MM.1S (cell line): ENCODE data around the gene JDP2.

Source experiments
- DNase-seq: peaks from one replicate; pipeline ENCODE4 v3.0.0-alpha.2; 2015
- H2AFZ ChIP-seq: fragments of 300-600 bp; sonication (generic); 2 replicates; pipeline ENCODE4 v1.6.0; 2016; ENCODE audit warnings: antibody characterized with exemption, low read length
- H3F3A ChIP-seq: fragments of 300-600 bp; sonication (generic); 2 replicates; pipeline ENCODE4 v1.6.1; 2016; ENCODE audit warnings: mild to moderate bottlenecking, antibody characterized with exemption, low read length, moderate library complexity, mixed read lengths; ENCODE audit not compliant: insufficient read depth
- H3K27ac ChIP-seq: fragments of 300-600 bp; sonication (generic); 2 replicates; pipeline ENCODE4 v1.5.1; 2016; ENCODE audit warnings: mild to moderate bottlenecking, low read length
- H3K27me3 ChIP-seq: fragments of 300-600 bp; sonication (generic); replicated peaks from 2 replicates; pipeline ENCODE4 v1.6.0; 2016; ENCODE audit warnings: low read length; ENCODE audit not compliant: insufficient read depth
- H3K36me3 ChIP-seq: fragments of 300-600 bp; sonication (generic); replicated peaks from 2 replicates; pipeline ENCODE4 v1.6.1; 2016; ENCODE audit warnings: mild to moderate bottlenecking, low read length, mixed read lengths; ENCODE audit not compliant: insufficient read depth
- H3K4me1 ChIP-seq: fragments of 300-600 bp; sonication (generic); 2 replicates; pipeline ENCODE4 v1.6.1; 2016; ENCODE audit warnings: low read length, mixed read lengths
- H3K4me2 ChIP-seq: fragments of 300-600 bp; sonication (generic); 2 replicates; pipeline ENCODE4 v1.6.0; 2016; ENCODE audit warnings: low read depth, low read length
- H3K4me3 ChIP-seq: fragments of 300-600 bp; sonication (generic); 2 replicates; pipeline ENCODE4 v1.5.1; 2016; ENCODE audit warnings: low read length, mixed read lengths
- H3K79me2 ChIP-seq: fragments of 300-600 bp; sonication (generic); 2 replicates; pipeline ENCODE4 v1.6.1; 2016; ENCODE audit warnings: mixed run types, low read length, mixed read lengths
- H3K9ac ChIP-seq: fragments of 300-600 bp; sonication (generic); 2 replicates; pipeline ENCODE4 v1.6.1; 2016; ENCODE audit warnings: low read length, mixed read lengths
- H3K9me2 ChIP-seq: fragments of 300-600 bp; sonication (generic); replicated peaks from 2 replicates; pipeline ENCODE4 v1.6.1; 2016; ENCODE audit warnings: mild to moderate bottlenecking, low read length, mixed read lengths; ENCODE audit not compliant: insufficient read depth
- H3K9me3 ChIP-seq: fragments of 300-600 bp; sonication (generic); replicated peaks from 2 replicates; pipeline ENCODE4 v1.6.1; 2016; ENCODE audit warnings: mild to moderate bottlenecking, low read length, mixed read lengths; ENCODE audit not compliant: insufficient read depth
- H4K20me1 ChIP-seq: fragments of 300-600 bp; sonication (generic); 2 replicates; pipeline ENCODE4 v1.6.1; 2016; ENCODE audit warnings: mild to moderate bottlenecking, low read length, moderate library complexity, mixed read lengths; ENCODE audit not compliant: insufficient read depth
- CTCF ChIP-seq: fragments of 300-600 bp; sonication (generic); IDR thresholded peaks from 2 replicates; pipeline ENCODE4 v1.5.1; 2016; ENCODE audit warnings: antibody characterized with exemption, low read length, mixed read lengths
- EZH2 ChIP-seq: fragments of 300-600 bp; sonication (generic); optimal IDR thresholded peaks from 2 replicates; pipeline ENCODE3; 2017; ENCODE audit warnings: low read depth, mild to moderate bottlenecking, antibody characterized with exemption, low read length, mixed read lengths
- EZH2phosphoT487 ChIP-seq: fragments of 300-600 bp; sonication (generic); IDR thresholded peaks from 2 replicates; pipeline ENCODE4 v1.6.1; 2018; ENCODE audit warnings: antibody characterized with exemption, low read length

Gene JDP2

GRCh38 chr14:75430116-75430515 lies 2.3 kb downstream of the JDP2 start:
- Histone ChIP-seq H3K4me2 (no peak overlapping the region), H3K27ac (no peak overlapping the region), H2AFZ (no peak overlapping the region), H3K4me3 (no peak overlapping the region), H3F3A (no peaks in the 10 kb centered on the region), H3K27me3 (no peaks in the 10 kb centered on the region), H3K4me1 (peaks cover 10% of the 10 kb centered on the region), H3K9ac (no peak overlapping the region), H4K20me1 (no peaks in the 10 kb centered on the region), H3K9me2 (no peaks in the 10 kb centered on the region), H3K36me3 (no peaks in the 10 kb centered on the region), H3K9me3 (no peaks in the 10 kb centered on the region), H3K79me2 (no peaks in the 10 kb centered on the region)
- no peak for DNase-seq
- TF ChIP-seq EZH2 (no peak), CTCF (no peak), EZH2phosphoT487 (no peak)

- TF ChIP-seq EZH2: no peak
- TF ChIP-seq CTCF: no peak
- TF ChIP-seq EZH2phosphoT487: no peak
- Histone ChIP-seq H2AFZ (no peak overlapping the region), H3K27me3 (no peaks in the 10 kb centered on the region), H3K4me2 (no peak overlapping the region), H3K9me3 (no peaks in the 10 kb centered on the region), H3K36me3 (no peaks in the 10 kb centered on the region), H3K4me3 (no peak overlapping the region), H3K9me2 (no peaks in the 10 kb centered on the region), H3K9ac (no peak overlapping the region), H4K20me1 (no peaks in the 10 kb centered on the region), H3K27ac (no peak overlapping the region), H3K4me1 (peaks cover 10% of the 10 kb centered on the region), H3K79me2 (no peaks in the 10 kb centered on the region), H3F3A (no peaks in the 10 kb centered on the region)
- DNase-seq: no peak
These were observed 2.7 kb downstream of the JDP2 start for GRCh38 chr14:75430526-75430925.

GRCh38 chr14:75430976-75431375 lies 3.2 kb downstream of the JDP2 start:
- H3K4me2 ChIP-seq: no peak overlapping the region
- peaks cover 9% of the 10 kb centered on the region for H3K4me1 ChIP-seq
- H3K9me3 ChIP-seq: no peaks in the 10 kb centered on the region
- no peak for DNase-seq
- TF ChIP-seq CTCF (no peak), EZH2phosphoT487 (no peak), EZH2 (no peak)
- H3K4me3 ChIP-seq: no peak overlapping the region
- H3K36me3 ChIP-seq: no peaks in the 10 kb centered on the region
- no peak overlapping the region for H3K27ac ChIP-seq
- H2AFZ ChIP-seq: no peak overlapping the region
- H3K9ac ChIP-seq: no peak overlapping the region
- no peaks in the 10 kb centered on the region for H3K79me2 ChIP-seq
- no peaks in the 10 kb centered on the region for H3K9me2 ChIP-seq
- H4K20me1 ChIP-seq: no peaks in the 10 kb centered on the region
- no peaks in the 10 kb centered on the region for H3K27me3 ChIP-seq
- H3F3A ChIP-seq: no peaks in the 10 kb centered on the region
